Karpas-422 (cell line): Measurements from ENCODE around the gene TMEM87A. TPM values are rescaled to one million over a fixed set of nuclear protein-coding genes. Genes with fewer than 3 reads are reported as not detected.
"Not testable (repeated sequence)": the region's sequence is repeated elsewhere in the genome, so short reads cannot be mapped to it uniquely, and the experiment has no call there.

Experiments
- DNase-seq: peaks from one replicate; pipeline ENCODE4 v3.0.0-alpha.2; 2015
- H2AFZ ChIP-seq: fragments of 200-600 bp; sonication (generic); 2 replicates; pipeline ENCODE4 v1.6.1; 2014; ENCODE audit warnings: antibody characterized with exemption, low read length, mixed read lengths
- H3K27ac ChIP-seq: fragments of 200-600 bp; sonication (generic); 2 replicates; pipeline ENCODE4 v1.5.1; 2014; ENCODE audit warnings: mild to moderate bottlenecking, low read length, moderate library complexity
- H3K27me3 ChIP-seq: fragments of 200-600 bp; sonication (generic); 2 replicates; pipeline ENCODE4 v1.6.1; 2014; ENCODE audit warnings: low read length, mixed read lengths
- H3K36me3 ChIP-seq: fragments of 200-600 bp; sonication (generic); 2 replicates; pipeline ENCODE4 v1.6.1; 2014; ENCODE audit warnings: low read length, mixed read lengths; ENCODE audit not compliant: insufficient read depth
- H3K4me1 ChIP-seq: fragments of 200-600 bp; sonication (generic); 2 replicates; pipeline ENCODE4 v1.6.1; 2014; ENCODE audit warnings: mild to moderate bottlenecking, low read length, mixed read lengths
- H3K4me2 ChIP-seq: fragments of 200-600 bp; sonication (generic); 2 replicates; pipeline ENCODE4 v1.6.1; 2014; ENCODE audit warnings: low read length, low read depth, mild to moderate bottlenecking; ENCODE audit not compliant: poor library complexity, severe bottlenecking
- H3K4me3 ChIP-seq: fragments of 200-600 bp; sonication (generic); 2 replicates; pipeline ENCODE4 v1.5.1; 2014; ENCODE audit warnings: mild to moderate bottlenecking, antibody characterized with exemption, low read length, mixed read lengths
- H3K79me2 ChIP-seq: fragments of 200-600 bp; sonication (generic); 2 replicates; pipeline ENCODE4 v1.6.1; 2014; ENCODE audit warnings: mild to moderate bottlenecking, low read length, mixed read lengths
- H3K9ac ChIP-seq: fragments of 200-600 bp; sonication (generic); 2 replicates; pipeline ENCODE4 v1.6.0; 2014; ENCODE audit warnings: low read length
- H3K9me2 ChIP-seq: fragments of 200-600 bp; sonication (generic), shearing (Covaris generic); replicated peaks from 2 replicates; pipeline ENCODE4 v1.6.0; 2014; ENCODE audit warnings: mild to moderate bottlenecking, low read length, moderate library complexity; ENCODE audit not compliant: insufficient read depth
- H3K9me3 ChIP-seq: fragments of 300-700, 200-600 bp; sonication (generic); 2 replicates; pipeline ENCODE4 v1.6.1; 2014; ENCODE audit warnings: low read length, mixed read lengths
- H4K20me1 ChIP-seq: fragments of 200-600 bp; sonication (generic); 2 replicates; pipeline ENCODE4 v1.6.1; 2014; ENCODE audit warnings: mild to moderate bottlenecking, antibody characterized with exemption, low read length, low read depth; ENCODE audit not compliant: insufficient read depth
- total RNA-seq: library from RNA; depleted of rRNA; stranded (reverse); fragments of >200 nt; shearing (Covaris generic); gene quantifications from 2 replicates; pipeline ENCODE4 v1.2.3, GENCODE V29; 2014; ENCODE audit warnings: low replicate concordance; rRNA removed

TMEM87A gene, protein sequence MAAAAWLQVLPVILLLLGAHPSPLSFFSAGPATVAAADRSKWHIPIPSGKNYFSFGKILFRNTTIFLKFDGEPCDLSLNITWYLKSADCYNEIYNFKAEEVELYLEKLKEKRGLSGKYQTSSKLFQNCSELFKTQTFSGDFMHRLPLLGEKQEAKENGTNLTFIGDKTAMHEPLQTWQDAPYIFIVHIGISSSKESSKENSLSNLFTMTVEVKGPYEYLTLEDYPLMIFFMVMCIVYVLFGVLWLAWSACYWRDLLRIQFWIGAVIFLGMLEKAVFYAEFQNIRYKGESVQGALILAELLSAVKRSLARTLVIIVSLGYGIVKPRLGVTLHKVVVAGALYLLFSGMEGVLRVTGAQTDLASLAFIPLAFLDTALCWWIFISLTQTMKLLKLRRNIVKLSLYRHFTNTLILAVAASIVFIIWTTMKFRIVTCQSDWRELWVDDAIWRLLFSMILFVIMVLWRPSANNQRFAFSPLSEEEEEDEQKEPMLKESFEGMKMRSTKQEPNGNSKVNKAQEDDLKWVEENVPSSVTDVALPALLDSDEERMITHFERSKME
- 19.9 and 27.2 TPM in 2 replicates for total RNA-seq

DNA sequence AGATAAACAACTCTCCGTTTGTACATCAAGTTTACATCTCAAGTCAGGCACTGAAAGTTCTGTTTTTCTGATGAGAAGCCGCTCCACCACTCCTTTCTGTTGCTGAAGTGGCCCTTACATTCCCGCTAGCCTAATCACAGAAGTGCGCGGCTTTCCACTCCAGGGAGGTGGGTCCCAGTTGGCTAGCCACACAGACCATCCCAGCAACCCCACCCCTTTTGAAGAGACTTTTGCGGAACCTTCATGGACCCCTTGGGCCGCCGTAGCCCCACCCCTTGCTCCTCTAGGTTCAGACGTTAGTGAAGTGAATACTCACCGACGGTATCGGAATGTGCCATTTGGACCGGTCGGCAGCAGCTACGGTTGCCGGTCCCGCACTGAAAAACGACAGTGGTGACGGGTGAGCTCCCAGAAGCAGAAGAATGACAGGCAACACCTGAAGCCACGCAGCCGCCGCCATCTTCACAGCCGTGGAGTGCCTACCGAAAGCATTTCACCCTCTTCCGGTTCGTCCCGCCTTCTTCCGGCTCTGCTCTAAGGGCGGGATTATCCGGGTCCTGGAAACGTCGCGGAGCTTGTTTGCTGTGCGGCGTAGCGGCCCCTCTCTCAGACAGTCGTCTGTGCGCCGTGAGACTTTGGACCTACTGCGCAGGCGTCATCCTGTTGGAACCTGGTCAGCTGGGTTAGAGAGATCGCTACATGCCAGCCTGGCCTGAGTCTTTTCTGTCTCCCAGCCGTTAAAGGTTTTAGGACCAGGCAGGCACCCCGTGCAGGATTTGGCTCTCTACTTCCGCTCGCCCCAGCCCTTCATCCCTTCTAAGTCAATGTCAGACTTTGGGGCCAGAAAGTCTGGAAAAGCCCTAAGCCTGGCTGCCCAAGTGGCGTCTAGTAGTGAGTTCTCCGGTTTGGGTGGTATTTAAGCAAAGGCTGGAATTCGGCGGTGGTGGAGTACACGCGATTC, at the start of gene TMEM87A, which contains the start of gene GANC:
Gene TMEM87A, minus strand, starts transcription at position 495 of the 961 bp plus-strand sequence. Its CDS starts 35 bp downstream, at position 460.
Gene GANC, plus strand, starts transcription at position 263 of the 961 bp plus-strand sequence. CDS start 1,281 bp downstream, outside the sequence.
- H3K4me2 ChIP-seq = peak within 1 kb of the TSS; percentile 99
- H3K9me3 ChIP-seq = no peaks in the 10 kb centered on the region
- peaks cover 70% of the 10 kb centered on the region for H3K79me2 ChIP-seq
- no peaks in the 10 kb centered on the region for H3K27me3 ChIP-seq
- peak within 1 kb of the TSS; percentile 78 for H3K4me3 ChIP-seq
- H3K27ac ChIP-seq = peak within 1 kb of the TSS; percentile 91
- no peaks in the 10 kb centered on the region for H4K20me1 ChIP-seq
- peak; percentile 99 for DNase-seq
- H3K4me1 ChIP-seq = peaks cover 40% of the 10 kb centered on the region
- peak within 1 kb of the TSS; percentile 88 for H3K9ac ChIP-seq
- peak within 1 kb of the TSS; percentile 88 for H2AFZ ChIP-seq
- no peaks in the 10 kb centered on the region for H3K9me2 ChIP-seq
- peaks cover 15% of the 10 kb centered on the region for H3K36me3 ChIP-seq

DNA sequence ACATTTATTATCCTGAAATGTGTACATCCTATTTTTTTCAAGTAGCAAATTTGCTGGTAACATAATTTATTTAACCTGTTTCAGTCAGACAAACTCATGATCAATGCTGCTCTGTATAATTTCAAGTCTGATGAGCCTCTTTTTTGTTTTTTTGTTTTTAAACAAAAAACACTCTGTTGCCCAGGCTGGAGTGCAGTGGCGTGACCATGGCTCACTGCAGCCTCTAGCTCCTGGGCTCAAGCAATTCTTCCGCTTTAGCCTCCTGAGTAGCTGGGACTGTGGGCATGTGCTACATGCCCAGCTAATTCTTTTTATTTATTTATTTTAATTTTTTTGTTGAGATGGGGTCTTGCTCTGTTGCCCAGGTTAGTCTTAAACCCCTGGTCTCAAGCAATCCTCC, 46.0 kb upstream of the TMEM87A start:
- no peak overlapping the region for H2AFZ ChIP-seq
- H3K4me2 ChIP-seq = no peak overlapping the region
- H4K20me1 ChIP-seq = no peaks in the 10 kb centered on the region
- 0 out of 2 replicates have a peak, but pooled peaks cover 8% of the 10 kb centered on the region for H3K36me3 ChIP-seq
- peaks cover 7% of the 10 kb centered on the region for H3K4me1 ChIP-seq
- no peak overlapping the region for H3K9ac ChIP-seq
- H3K27ac ChIP-seq = no peak overlapping the region
- H3K4me3 ChIP-seq = no peak overlapping the region
- no peaks in the 10 kb centered on the region for H3K79me2 ChIP-seq
- no peaks in the 10 kb centered on the region for H3K9me3 ChIP-seq
- no peaks in the 10 kb centered on the region for H3K27me3 ChIP-seq
- H3K9me2 ChIP-seq = no peaks in the 10 kb centered on the region
- DNase-seq = no peak

DNA sequence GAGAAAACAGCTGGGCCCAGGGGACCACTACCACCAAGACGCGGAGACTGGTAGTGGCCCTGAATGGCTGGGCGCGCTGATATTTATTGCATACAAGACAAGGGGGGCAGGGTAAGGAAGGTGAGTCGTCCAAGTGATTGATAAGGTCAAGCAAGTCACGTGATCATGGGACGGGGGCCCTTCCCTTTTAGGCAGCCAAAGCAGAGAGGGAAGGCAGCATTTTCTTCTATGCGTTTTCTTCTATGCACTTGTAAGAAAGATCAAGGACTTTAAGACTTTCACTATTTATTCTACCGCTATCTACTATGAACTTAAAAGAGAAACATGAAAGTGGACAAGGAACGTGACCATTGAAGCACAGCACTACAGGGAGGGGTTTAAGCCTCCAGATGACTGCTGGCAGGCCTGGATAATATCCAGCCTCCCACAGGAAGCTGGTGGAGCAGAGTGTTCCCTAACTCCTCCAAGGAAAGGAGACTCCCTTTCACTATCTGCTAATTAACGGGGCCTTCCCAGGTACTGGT, 43.1 kb upstream of the TMEM87A start:
- H3K27me3 ChIP-seq, H3K36me3 ChIP-seq, H3K9me2 ChIP-seq, H3K4me3 ChIP-seq, H3K79me2 ChIP-seq, H2AFZ ChIP-seq, H3K27ac ChIP-seq, DNase-seq, H3K4me1 ChIP-seq, H4K20me1 ChIP-seq, H3K9ac ChIP-seq, H3K9me3 ChIP-seq, H3K4me2 ChIP-seq: not testable (repeated sequence)

DNA sequence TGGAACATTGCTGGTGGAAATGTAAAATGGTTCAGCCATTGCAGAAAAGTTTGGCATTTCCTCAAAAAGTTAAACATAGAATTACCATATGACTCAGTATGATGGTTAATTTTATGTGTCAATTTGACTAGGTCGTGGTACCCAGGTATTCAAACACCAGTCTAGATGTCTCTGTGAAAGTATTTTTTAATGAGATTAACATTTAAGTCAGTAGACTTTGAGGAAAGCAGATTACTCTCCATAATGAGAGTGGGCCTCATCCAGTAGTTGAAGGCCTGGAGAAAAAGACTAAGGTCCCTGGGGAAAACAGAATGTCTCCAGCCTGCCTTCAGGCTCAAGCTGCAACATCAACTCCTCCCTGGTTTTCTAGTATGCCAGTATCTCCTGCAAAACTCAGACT, 42.3 kb upstream of the TMEM87A start:
- H2AFZ ChIP-seq = no peak overlapping the region
- no peaks in the 10 kb centered on the region for H3K9me3 ChIP-seq
- no peak overlapping the region for H3K9ac ChIP-seq
- no peak overlapping the region for H3K4me3 ChIP-seq
- no peaks in the 10 kb centered on the region for H4K20me1 ChIP-seq
- H3K27me3 ChIP-seq = no peaks in the 10 kb centered on the region
- H3K27ac ChIP-seq = no peak overlapping the region
- no peaks in the 10 kb centered on the region for H3K79me2 ChIP-seq
- no peak overlapping the region for H3K4me2 ChIP-seq
- H3K36me3 ChIP-seq = peaks cover 3% of the 10 kb centered on the region; the same call in 1 of the 2 replicates
- DNase-seq = no peak
- H3K9me2 ChIP-seq = no peaks in the 10 kb centered on the region
- H3K4me1 ChIP-seq = peaks cover 7% of the 10 kb centered on the region

DNA sequence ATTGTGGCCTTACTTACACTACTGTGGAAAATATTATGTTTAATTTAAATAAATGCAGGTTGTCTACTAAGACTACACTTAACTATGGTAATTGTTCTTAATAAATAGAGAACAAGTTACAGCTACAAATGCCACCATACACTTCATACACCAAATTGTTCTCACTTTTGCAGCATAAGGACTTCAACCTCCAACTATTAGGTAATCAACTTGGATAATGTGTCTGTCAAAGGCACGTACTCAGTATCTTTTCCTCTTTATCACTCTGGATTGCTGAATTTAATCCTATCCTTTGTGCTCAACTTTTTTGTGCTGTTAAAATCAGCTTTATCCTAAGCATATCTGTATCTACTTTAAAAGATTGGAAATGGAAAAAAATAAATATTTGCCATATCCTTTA, 41.6 kb upstream of the TMEM87A start:
- Histone ChIP-seq H3K4me3 (no peak overlapping the region), H3K27ac (no peak overlapping the region), H3K4me1 (peaks cover 7% of the 10 kb centered on the region), H4K20me1 (no peaks in the 10 kb centered on the region), H3K36me3 (peaks cover 7% of the 10 kb centered on the region; the same call in 1 of the 2 replicates), H3K9ac (no peak overlapping the region), H3K79me2 (no peaks in the 10 kb centered on the region), H3K4me2 (no peak overlapping the region), H3K9me2 (no peaks in the 10 kb centered on the region), H3K9me3 (no peaks in the 10 kb centered on the region), H3K27me3 (no peaks in the 10 kb centered on the region), H2AFZ (no peak overlapping the region)
- DNase-seq = no peak

DNA sequence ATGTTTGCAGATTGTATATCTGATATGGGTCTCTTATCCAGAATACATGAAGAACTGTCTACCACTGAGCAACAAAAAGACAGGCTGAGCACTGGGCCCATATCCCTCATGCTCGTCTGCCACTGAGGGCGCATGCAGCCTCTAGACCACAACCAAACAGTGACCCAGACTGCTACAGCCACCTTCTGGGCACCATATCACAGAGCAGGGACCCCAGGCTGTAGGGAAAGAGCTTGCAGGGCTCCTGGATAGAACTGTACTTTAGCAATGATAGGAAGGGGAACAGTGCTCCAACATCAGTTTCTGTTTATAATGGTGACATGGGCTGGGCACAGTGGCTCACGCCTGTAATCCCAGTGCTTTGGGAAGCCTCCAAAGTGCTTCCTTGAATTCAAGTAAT, 40.2 kb upstream of the TMEM87A start:
- Histone ChIP-seq H3K27me3 (no peaks in the 10 kb centered on the region), H3K36me3 (peaks cover 7% of the 10 kb centered on the region; the same call in 1 of the 2 replicates)
- DNase-seq = no peak

DNA sequence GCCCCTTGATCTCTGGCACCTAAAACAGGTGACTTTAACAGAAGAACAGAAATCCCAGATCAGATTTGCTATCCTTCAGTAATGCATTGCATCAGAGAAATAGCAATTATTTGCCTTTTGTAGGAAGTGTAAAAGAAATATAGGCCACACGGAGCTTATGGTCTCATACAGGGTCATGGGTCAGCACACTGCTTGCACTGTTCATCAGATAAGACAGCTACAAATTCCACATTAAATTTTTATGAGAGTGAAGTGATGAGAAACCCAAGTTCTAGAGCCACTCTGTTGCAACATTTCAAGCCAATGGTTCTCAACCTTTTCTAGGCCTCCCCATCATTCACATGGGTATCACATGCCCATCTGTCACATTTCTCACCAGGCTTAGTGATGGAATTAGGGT, 33.4 kb upstream of the TMEM87A start:
- Histone ChIP-seq H3K27ac (no peak overlapping the region), H3K4me2 (no peak overlapping the region), H3K9me3 (no peaks in the 10 kb centered on the region), H3K4me3 (no peak overlapping the region), H4K20me1 (no peaks in the 10 kb centered on the region), H3K36me3 (peaks cover 7% of the 10 kb centered on the region; the same call in 1 of the 2 replicates), H3K27me3 (no peaks in the 10 kb centered on the region), H3K4me1 (peaks cover 17% of the 10 kb centered on the region), H3K9ac (no peak overlapping the region), H3K79me2 (no peaks in the 10 kb centered on the region), H2AFZ (no peak overlapping the region), H3K9me2 (no peaks in the 10 kb centered on the region)
- DNase-seq = no peak

More for the DNA sequence above, 40.2 kb upstream of the TMEM87A start:
- Histone ChIP-seq H3K9ac (no peak overlapping the region), H3K4me1 (peaks cover 7% of the 10 kb centered on the region), H2AFZ (no peak overlapping the region), H3K4me3 (no peak overlapping the region), H3K27ac (no peak overlapping the region), H3K4me2 (no peak overlapping the region), H3K9me2 (no peaks in the 10 kb centered on the region), H3K79me2 (no peaks in the 10 kb centered on the region), H4K20me1 (no peaks in the 10 kb centered on the region), H3K9me3 (no peaks in the 10 kb centered on the region)
